Ascending aorta (tissue), 2 donors: ENCODE data around the gene CDC25A. TPM values are rescaled to one million over a fixed set of nuclear protein-coding genes. Genes with fewer than 3 reads are reported as not detected.

Experiments used
- DNase-seq, 2 donors: peaks; one replicate each; pipeline ENCODE4 v3.0.0-alpha.2; 2019; ENCODE audit warnings: low spot score in 2 of 2
- H3K27ac ChIP-seq, 2 donors: fragments of 200-600 bp; sonication (generic); one replicate each; pipeline ENCODE4 v1.5.1; 2016 to 2017; ENCODE audit warnings: mild to moderate bottlenecking in 1 of 2
- H3K27me3 ChIP-seq: fragments of 200-600 bp; sonication (generic); one replicate; pipeline ENCODE4 v1.5.1; 2017
- H3K36me3 ChIP-seq, 2 donors: fragments of 200-600 bp; sonication (generic); one replicate each; pipeline ENCODE4 v1.5.1; 2016
- H3K4me1 ChIP-seq, 2 donors: fragments of 200-600 bp; sonication (generic); one replicate each; pipeline ENCODE4 v1.5.1; 2016 to 2017; ENCODE audit warnings: mild to moderate bottlenecking in 1 of 2
- H3K4me3 ChIP-seq, 2 donors: fragments of 200-600 bp; sonication (generic); one replicate each; pipeline ENCODE4 v1.5.1; 2016 to 2017; ENCODE audit warnings: mild to moderate bottlenecking in 1 of 2
- H3K9me3 ChIP-seq, 2 donors: fragments of 200-600 bp; sonication (generic); one replicate each; pipeline ENCODE4 v1.5.1; 2016
- intact Hi-C: fragments of 100-400 bp; cut with DNase I; formaldehyde crosslinking; loops from one replicate; pipeline ENCODE4 v1.15.1; 2023
- total RNA-seq: library from RNA; depleted of rRNA; stranded (reverse); fragments of >200 nt; gene quantifications from one replicate; pipeline ENCODE4 v1.1.0, GENCODE V29; 2016
- TF ChIP-seq, protein P1 (sequence below), 3 experiments: fragments of 200-600 bp in 2 of 3; fragments of 450-650 bp in 1 of 3; sonication (generic) in 2 of 3; IDR thresholded peaks; one replicate each; pipeline ENCODE4 v1.5.1; 2016 to 2019; ENCODE audit warnings: antibody characterized with exemption in 3 of 3, mild to moderate bottlenecking in 1 of 3, moderate library complexity in 1 of 3

The CDC25A gene
- total RNA-seq, 1 donor from 2014 or later = not detected

GRCh38 chr3:48190911-48191310 is 2.7 kb upstream of the CDC25A start:
- no peaks in the 10 kb centered on the region for H3K27me3 ChIP-seq

DNA sequence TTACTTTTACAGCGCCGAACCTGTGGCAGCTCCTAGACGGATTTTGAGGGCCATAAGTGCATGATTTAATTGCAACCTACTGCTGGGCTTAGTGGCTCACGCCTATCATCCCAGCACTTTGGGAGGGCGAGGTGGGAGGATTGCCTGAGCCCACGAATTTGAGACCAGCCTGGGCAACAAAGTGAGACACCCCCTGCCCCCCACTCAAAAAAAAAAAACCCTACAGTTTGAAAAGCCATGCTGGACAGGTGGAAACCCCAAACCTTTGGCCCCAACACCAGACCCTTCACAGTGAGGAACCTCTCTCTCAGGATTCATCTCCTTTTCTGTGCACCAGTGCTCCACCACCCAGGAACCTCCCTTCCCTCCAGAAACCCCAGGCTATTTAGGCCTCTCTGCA is 1.1 kb upstream of the CDC25A start:
- Histone ChIP-seq H3K9me3 (no peaks in the 10 kb centered on the region), H3K4me3 (no peak overlapping the region), H3K27me3 (no peaks in the 10 kb centered on the region), H3K27ac (no peak overlapping the region), H3K36me3 (no peaks in the 10 kb centered on the region), H3K4me1 (peaks cover 0 to 10% of the 10 kb centered on the region in 2 donors)
- intact Hi-C loops = loop anchor here (2.0 kb wide), 1 partner anchor 51 kb away; the partner anchor contains the start of gene ZNF589
- DNase-seq = no peak
- TF ChIP-seq, protein P1, sequence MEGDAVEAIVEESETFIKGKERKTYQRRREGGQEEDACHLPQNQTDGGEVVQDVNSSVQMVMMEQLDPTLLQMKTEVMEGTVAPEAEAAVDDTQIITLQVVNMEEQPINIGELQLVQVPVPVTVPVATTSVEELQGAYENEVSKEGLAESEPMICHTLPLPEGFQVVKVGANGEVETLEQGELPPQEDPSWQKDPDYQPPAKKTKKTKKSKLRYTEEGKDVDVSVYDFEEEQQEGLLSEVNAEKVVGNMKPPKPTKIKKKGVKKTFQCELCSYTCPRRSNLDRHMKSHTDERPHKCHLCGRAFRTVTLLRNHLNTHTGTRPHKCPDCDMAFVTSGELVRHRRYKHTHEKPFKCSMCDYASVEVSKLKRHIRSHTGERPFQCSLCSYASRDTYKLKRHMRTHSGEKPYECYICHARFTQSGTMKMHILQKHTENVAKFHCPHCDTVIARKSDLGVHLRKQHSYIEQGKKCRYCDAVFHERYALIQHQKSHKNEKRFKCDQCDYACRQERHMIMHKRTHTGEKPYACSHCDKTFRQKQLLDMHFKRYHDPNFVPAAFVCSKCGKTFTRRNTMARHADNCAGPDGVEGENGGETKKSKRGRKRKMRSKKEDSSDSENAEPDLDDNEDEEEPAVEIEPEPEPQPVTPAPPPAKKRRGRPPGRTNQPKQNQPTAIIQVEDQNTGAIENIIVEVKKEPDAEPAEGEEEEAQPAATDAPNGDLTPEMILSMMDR (IDR thresholded peaks at IDR 0.05) = no peak

More at GRCh38 chr3:48190911-48191310, 2.7 kb upstream of the CDC25A start:
- intact Hi-C loops = no loop called here
- Histone ChIP-seq H3K27ac (no peak overlapping the region), H3K9me3 (no peaks in the 10 kb centered on the region), H3K4me3 (no peak overlapping the region), H3K4me1 (peaks cover 0 to 10% of the 10 kb centered on the region in 2 donors), H3K36me3 (no peaks in the 10 kb centered on the region)
- TF ChIP-seq, protein P1 (IDR thresholded peaks at IDR 0.05) = no peak
- DNase-seq = no peak

GRCh38 chr3:48187579-48188265 is 495 bp downstream of the CDC25A start:
- Histone ChIP-seq H3K4me3 (peak overlapping the region; percentile 71 to 85), H3K27ac (peak overlapping the region in 1 of 2 donors; percentile 63), H3K27me3 (no peaks in the 10 kb centered on the region), H3K36me3 (no peaks in the 10 kb centered on the region), H3K9me3 (no peaks in the 10 kb centered on the region), H3K4me1 (peaks cover 0 to 10% of the 10 kb centered on the region in 2 donors)
- TF ChIP-seq, protein P1 (IDR thresholded peaks at IDR 0.05) = no peak
- peak in 1 of 2 donors; percentile 78 for DNase-seq
- intact Hi-C loops = loop anchor here (2.0 kb wide), 1 partner anchor 53 kb away; the partner anchor contains the start of gene ZNF589

DNA sequence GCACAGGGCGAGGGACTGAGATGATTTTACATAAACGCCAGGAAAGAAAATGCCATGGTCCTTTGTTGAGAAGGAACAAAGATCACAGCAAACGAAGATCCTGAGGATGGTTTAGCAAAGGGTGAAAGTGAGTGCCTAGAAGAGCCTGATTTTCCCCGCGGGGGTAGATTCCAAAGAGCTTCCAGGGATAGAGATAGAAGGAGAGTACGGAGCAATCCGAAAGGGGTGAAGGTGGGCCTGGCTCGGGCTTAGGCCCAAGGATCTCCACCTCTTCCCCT is 977 bp downstream of the CDC25A start:
- intact Hi-C loops = no loop called here
- peak overlapping the region in 1 of 2 donors; percentile 63 for H3K27ac ChIP-seq
- H3K36me3 ChIP-seq = peaks cover 0 to 2% of the 10 kb centered on the region in 2 donors
- no peaks in the 10 kb centered on the region for H3K9me3 ChIP-seq
- no peak for DNase-seq
- no peaks in the 10 kb centered on the region for H3K27me3 ChIP-seq
- H3K4me1 ChIP-seq = peaks cover 0 to 10% of the 10 kb centered on the region in 2 donors
- TF ChIP-seq, protein P1 (IDR thresholded peaks at IDR 0.05) = no peak
- peak overlapping the region; percentile 71 to 85 for H3K4me3 ChIP-seq

DNA sequence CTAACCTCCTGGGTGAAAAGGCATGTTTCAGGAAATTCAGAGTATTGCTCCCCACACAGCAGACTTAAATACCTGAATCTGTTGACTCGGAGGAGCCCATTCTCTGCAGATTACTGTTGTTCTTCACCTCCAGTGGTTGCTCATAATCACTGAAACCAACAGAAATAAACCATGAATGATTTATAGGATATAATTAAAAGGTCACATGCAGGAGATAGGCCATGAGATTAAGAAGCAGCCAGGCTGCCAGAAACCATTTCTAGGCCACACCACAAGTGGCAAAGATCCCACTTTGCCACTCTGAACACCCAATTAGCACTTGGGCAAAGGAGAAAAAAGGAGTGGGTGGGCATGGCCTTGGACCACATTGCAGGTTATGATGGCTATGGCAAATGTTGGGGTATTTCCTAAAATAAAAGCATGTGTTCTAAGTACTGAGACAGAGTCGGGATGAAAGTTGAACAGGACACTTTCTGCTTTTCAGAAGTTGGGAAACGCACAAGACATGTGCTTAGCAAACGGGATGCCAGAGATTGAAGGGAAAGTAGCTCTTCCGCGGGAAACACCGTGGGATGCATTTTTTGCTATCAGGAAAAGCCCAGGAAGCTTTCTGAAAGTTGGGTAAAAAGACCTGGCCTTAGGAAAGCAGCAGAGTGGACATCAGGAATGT is 1.5 kb downstream of the CDC25A start:
- DNase-seq = no peak
- intact Hi-C loops = no loop called here
- Histone ChIP-seq H3K36me3 (peaks cover 0 to 4% of the 10 kb centered on the region in 2 donors), H3K27ac (peak overlapping the region in 1 of 2 donors; percentile 63), H3K9me3 (no peaks in the 10 kb centered on the region), H3K27me3 (no peaks in the 10 kb centered on the region), H3K4me1 (peaks cover 0 to 10% of the 10 kb centered on the region in 2 donors), H3K4me3 (peak overlapping the region; percentile 71 to 85)
- TF ChIP-seq, protein P1 (IDR thresholded peaks at IDR 0.05) = no peak
